ENCODE measurements around the gene KLF2.

The KLF2 gene

GRCh38 chr19:16376241-16376640 lies 51.6 kb downstream of the KLF2 start:
- Mint-ChIP-seq H3K36me3 (ENCODE audit: low read depth) (peaks cover 70% of the 10 kb centered on the region), H3K27me3 (peaks cover 6% of the 10 kb centered on the region), H3K4me1 (ENCODE audit: low read depth) (peaks cover 33% of the 10 kb centered on the region), H3K9me3 (no peaks in the 10 kb centered on the region), H3K27ac (no peak overlapping the region), H3K4me3 (no peak overlapping the region)
- intact Hi-C loops (cut with micrococcal nuclease) = no loop called here

GRCh38 chr19:16376649-16377048 lies 52.0 kb downstream of the KLF2 start:
- Mint-ChIP-seq H3K9me3 (no peaks in the 10 kb centered on the region), H3K4me3 (no peak overlapping the region), H3K4me1 (ENCODE audit: low read depth) (peaks cover 29% of the 10 kb centered on the region), H3K27me3 (peaks cover 6% of the 10 kb centered on the region), H3K27ac (no peak overlapping the region), H3K36me3 (ENCODE audit: low read depth) (peaks cover 73% of the 10 kb centered on the region)
- intact Hi-C loops (cut with micrococcal nuclease) = no loop called here

GRCh38 chr19:16377521-16377920 lies 52.9 kb downstream of the KLF2 start:
- Mint-ChIP-seq H3K27me3 (peaks cover 6% of the 10 kb centered on the region), H3K4me1 (ENCODE audit: low read depth) (peaks cover 21% of the 10 kb centered on the region), H3K4me3 (no peak overlapping the region), H3K36me3 (ENCODE audit: low read depth) (peaks cover 81% of the 10 kb centered on the region), H3K27ac (no peak overlapping the region), H3K9me3 (no peaks in the 10 kb centered on the region)
- intact Hi-C loops (cut with micrococcal nuclease) = no loop called here
